ENCODE results near the gene GALNT10.

GALNT10 gene

GRCh38 chr5:154316223-154316935, 125.8 kb downstream of the GALNT10 start:
- H3K9me3 ChIP-seq (replicated peaks in 1 of 11): no peaks in the 10 kb centered on the region
- H4K20me1 ChIP-seq: peaks cover 0 to 3% (median 0%) of the 10 kb centered on the region in 11 experiments; a peak in 1 of 22 replicates
- H3K4me1 ChIP-seq: no peaks in the 10 kb centered on the region
- H3K4me3 ChIP-seq: no peak overlapping the region
- TF ChIP-seq Cebpa-rat (IDR thresholded peaks at IDR 0.05): no peak
- no peaks in the 10 kb centered on the region for H3K27me3 ChIP-seq
- no peak overlapping the region for H3K27ac ChIP-seq
- H3K4me2 ChIP-seq: no peak overlapping the region
- H3K9ac ChIP-seq: no peak overlapping the region
- peaks cover 0 to 21% (median 0%) of the 10 kb centered on the region in 11 experiments; a peak in 5 of 22 replicates for H3K36me3 ChIP-seq

DNA sequence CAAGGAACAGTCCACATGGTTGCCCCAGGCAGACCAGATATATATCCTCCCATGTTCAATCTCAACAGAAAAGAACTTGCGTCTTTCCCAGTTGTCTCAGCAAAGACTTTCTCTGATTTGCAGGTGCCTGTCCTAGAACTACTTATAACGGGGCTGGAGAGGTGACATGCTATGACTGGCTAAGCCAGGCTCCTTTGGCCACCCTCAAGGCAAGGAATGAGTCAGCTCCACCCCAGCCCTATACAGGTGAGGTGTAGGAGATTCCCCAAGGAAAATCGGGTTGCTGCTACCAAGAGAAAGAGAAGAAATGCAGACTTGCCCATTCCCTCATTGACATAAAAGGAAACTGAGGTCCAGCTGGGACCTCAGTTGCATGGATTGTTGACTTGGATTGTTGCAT, 127.4 kb downstream of the GALNT10 start:
- H3K4me2 ChIP-seq: no peak overlapping the region
- no peak overlapping the region for H3K4me3 ChIP-seq
- no peak overlapping the region for H3K9ac ChIP-seq
- peaks cover 0 to 21% (median 0%) of the 10 kb centered on the region in 11 experiments; a peak in 5 of 22 replicates for H3K36me3 ChIP-seq
- no peak for TF ChIP-seq Cebpa-rat (IDR thresholded peaks at IDR 0.05)
- H3K27ac ChIP-seq: no peak overlapping the region
- no peaks in the 10 kb centered on the region for H3K27me3 ChIP-seq
- no peaks in the 10 kb centered on the region for H3K9me3 ChIP-seq (replicated peaks in 1 of 11)
- H4K20me1 ChIP-seq: peaks cover 0 to 3% (median 0%) of the 10 kb centered on the region in 11 experiments; a peak in 1 of 22 replicates
- H3K4me1 ChIP-seq: no peaks in the 10 kb centered on the region

DNA sequence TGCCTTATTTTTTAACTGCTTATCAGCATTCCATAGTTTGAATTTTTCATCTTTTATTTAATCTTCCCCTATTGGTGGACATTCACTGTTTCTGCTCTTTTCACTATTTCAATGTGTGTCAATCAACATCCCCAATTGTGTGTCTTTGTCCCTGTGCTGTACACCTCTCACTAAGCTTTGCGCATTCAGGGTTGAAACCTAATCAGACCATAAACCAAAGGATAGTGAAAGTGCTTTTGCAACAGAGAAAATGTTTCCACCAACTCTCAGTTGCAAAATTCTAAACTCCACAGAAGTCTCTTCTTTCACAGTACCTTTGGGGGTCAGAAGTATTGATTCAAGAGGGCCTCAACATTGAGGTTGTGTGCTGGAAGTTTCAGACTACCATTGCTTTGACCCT, 128.2 kb downstream of the GALNT10 start:
- TF ChIP-seq Cebpa-rat (IDR thresholded peaks at IDR 0.05): no peak

DNA sequence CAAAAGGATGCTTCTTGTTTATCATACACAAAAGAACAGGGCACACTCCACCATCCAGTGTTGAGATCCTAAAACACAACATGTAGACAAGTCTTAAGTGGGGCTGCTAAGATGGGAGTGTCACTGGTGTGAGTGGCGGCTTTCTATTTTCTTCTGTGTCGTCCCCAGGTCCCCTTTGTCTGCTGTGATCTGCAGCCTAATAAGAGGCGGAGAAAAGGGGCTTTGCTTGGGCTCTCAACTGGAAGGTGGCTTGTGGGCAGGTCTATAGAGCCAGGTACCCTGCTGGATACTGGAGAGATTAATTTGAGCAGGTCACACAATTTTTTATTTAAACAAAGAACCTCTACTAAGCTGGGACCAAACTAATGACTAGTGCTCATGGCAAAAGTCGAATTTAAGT, 129.2 kb downstream of the GALNT10 start:
- Histone ChIP-seq H3K4me1 (no peaks in the 10 kb centered on the region), H3K27ac (no peak overlapping the region), H3K4me2 (no peak overlapping the region), H3K4me3 (no peak overlapping the region), H4K20me1 (peaks cover 0 to 3% (median 0%) of the 10 kb centered on the region in 11 experiments; a peak in 1 of 22 replicates), H3K27me3 (no peaks in the 10 kb centered on the region), H3K9me3 (replicated peaks in 1 of 11) (no peaks in the 10 kb centered on the region), H3K9ac (no peak overlapping the region), H3K36me3 (peaks cover 0 to 33% (median 0%) of the 10 kb centered on the region in 11 experiments; a peak in 6 of 22 replicates)
- TF ChIP-seq Cebpa-rat (IDR thresholded peaks at IDR 0.05): no peak

More for the DNA sequence above, 128.2 kb downstream of the GALNT10 start:
- H3K27me3 ChIP-seq: no peaks in the 10 kb centered on the region
- no peak overlapping the region for H3K4me3 ChIP-seq
- H3K4me1 ChIP-seq: no peaks in the 10 kb centered on the region
- H3K9me3 ChIP-seq (replicated peaks in 1 of 11): no peaks in the 10 kb centered on the region
- H3K27ac ChIP-seq: no peak overlapping the region
- no peak overlapping the region for H3K4me2 ChIP-seq
- peaks cover 0 to 27% (median 0%) of the 10 kb centered on the region in 11 experiments; a peak in 5 of 22 replicates for H3K36me3 ChIP-seq
- H4K20me1 ChIP-seq: peaks cover 0 to 3% (median 0%) of the 10 kb centered on the region in 11 experiments; a peak in 1 of 22 replicates
- no peak overlapping the region for H3K9ac ChIP-seq

DNA sequence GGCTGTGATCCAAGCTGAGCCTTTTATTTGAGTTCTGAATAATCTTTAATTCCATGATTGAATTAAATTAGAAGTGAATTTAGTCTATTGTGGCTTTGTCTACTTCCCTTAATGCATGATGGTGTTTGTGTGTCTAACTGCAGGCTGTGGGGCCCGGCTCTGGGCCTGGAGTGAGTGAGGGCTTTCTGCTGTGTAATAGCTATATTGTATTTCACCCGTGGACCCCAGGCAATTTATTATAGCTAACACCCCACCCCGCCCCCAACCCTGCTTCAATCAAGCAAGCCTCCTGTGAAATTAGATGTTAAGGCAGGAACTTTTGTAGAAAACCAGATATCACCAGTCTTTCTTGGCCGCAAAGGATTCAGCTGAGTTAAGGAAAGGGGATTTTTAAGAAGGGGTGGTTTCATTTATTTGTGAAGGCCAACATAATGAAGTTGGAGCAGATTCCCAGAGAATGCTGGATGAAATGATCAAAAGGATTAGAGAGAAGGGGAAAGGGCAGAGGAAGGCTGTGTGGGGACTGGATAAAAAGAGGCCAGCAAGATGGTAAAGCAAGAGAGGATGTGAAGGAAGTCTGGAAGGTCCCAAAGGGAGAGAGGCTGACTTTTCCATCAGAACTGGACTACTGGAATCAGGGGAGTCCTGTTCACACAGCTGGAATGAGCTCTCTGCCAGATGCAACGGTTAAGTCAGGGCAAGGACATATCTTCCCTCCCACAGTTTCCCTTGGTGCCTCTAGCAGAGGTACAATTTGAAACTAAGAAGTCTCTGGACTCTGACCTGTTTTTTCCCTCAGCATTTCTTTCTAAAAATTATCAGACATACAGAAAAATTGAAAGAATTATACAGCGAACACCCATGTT, 129.9 kb downstream of the GALNT10 start:
- TF ChIP-seq Cebpa-rat (IDR thresholded peaks at IDR 0.05): no peak
- no peaks in the 10 kb centered on the region for H3K9me3 ChIP-seq (replicated peaks in 1 of 11)
- H4K20me1 ChIP-seq: peaks cover 0 to 3% (median 0%) of the 10 kb centered on the region in 11 experiments; a peak in 1 of 22 replicates
- no peak overlapping the region for H3K4me3 ChIP-seq
- no peak overlapping the region for H3K4me2 ChIP-seq
- no peaks in the 10 kb centered on the region for H3K4me1 ChIP-seq
- H3K36me3 ChIP-seq: peaks cover 0 to 32% (median 0%) of the 10 kb centered on the region in 11 experiments; a peak in 6 of 22 replicates
- H3K27ac ChIP-seq: no peak overlapping the region
- H3K27me3 ChIP-seq: no peaks in the 10 kb centered on the region
- H3K9ac ChIP-seq: no peak overlapping the region

DNA sequence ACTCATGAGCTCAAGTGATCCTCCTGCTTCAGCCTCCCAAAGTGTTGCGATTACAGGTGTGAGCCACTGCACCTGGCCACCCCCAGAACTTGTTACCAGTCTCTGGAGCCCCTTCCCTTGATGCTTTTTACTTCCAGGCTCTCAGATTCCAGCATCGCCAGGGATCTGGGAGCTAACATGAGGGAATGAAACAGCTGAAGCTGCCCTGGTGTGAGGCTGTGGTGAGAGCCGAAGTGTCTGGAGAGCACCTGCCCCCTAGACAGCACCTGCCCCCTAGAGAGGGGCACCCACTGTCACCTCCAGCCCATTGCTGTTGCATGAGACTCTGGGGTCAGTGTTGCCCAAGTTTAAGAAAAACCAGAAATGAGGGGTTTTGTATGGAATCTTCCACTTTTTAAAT, 131.0 kb downstream of the GALNT10 start:
- Histone ChIP-seq H3K27ac (no peak overlapping the region), H3K4me1 (no peaks in the 10 kb centered on the region)
- TF ChIP-seq Cebpa-rat (IDR thresholded peaks at IDR 0.05): no peak

DNA sequence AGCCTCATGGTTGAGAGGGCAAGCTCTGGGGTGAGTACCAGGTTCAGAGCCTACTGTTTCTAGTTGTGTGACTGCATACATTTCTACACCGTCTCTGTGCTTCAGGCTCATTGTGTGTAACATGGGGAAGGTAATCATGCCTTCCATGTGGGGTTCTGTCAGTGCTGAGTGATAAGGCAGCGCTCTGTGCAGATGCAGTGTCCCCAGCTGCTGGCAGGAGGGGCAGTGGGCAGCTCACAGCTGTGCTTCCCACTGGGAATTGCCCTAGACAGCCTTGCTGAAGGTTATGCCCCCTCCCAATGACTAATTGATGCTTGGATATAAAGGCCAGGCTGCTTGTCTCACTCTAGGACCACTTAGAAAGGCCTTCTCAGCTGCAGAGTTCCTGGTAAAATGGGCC, 133.5 kb downstream of the GALNT10 start:
- no peak overlapping the region for H3K4me2 ChIP-seq
- H3K4me1 ChIP-seq: no peaks in the 10 kb centered on the region
- H3K27ac ChIP-seq: no peak overlapping the region
- H3K9me3 ChIP-seq (replicated peaks in 1 of 11): no peaks in the 10 kb centered on the region
- no peak for TF ChIP-seq Cebpa-rat (IDR thresholded peaks at IDR 0.05)
- no peaks in the 10 kb centered on the region for H3K27me3 ChIP-seq
- no peak overlapping the region for H3K9ac ChIP-seq
- peaks cover 0 to 23% (median 0%) of the 10 kb centered on the region in 11 experiments; a peak in 4 of 22 replicates for H3K36me3 ChIP-seq
- peaks cover 0 to 3% (median 0%) of the 10 kb centered on the region in 11 experiments; a peak in 1 of 22 replicates for H4K20me1 ChIP-seq
- H3K4me3 ChIP-seq: no peak overlapping the region

More for the DNA sequence above, 131.0 kb downstream of the GALNT10 start:
- no peak overlapping the region for H3K9ac ChIP-seq
- H3K36me3 ChIP-seq: peaks cover 0 to 27% (median 0%) of the 10 kb centered on the region in 11 experiments; a peak in 5 of 22 replicates
- H3K27me3 ChIP-seq: no peaks in the 10 kb centered on the region
- H3K4me3 ChIP-seq: no peak overlapping the region
- no peak overlapping the region for H3K4me2 ChIP-seq
- H4K20me1 ChIP-seq: peaks cover 0 to 3% (median 0%) of the 10 kb centered on the region in 11 experiments; a peak in 1 of 22 replicates
- H3K9me3 ChIP-seq (replicated peaks in 1 of 11): no peaks in the 10 kb centered on the region

DNA sequence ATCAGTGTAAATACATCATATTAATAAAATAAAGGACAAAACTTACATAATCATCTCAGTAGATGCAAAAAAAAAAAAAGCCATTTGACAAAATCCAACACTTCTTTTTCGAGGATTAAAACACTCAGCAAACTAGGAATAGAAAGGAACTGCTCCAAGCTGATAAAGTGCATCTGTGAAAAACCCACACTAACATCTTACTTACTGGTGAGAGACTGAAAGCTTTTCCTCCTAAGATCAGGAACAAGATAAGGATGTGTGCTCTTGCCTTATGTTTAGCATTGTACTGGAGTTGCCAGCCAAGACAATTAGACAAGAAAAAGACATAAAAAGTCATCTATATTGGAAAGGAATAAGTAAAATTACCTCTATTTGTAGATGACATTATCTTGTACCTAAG, 135.0 kb downstream of the GALNT10 start:
- Histone ChIP-seq H3K9ac (no peak overlapping the region), H3K27ac (no peak overlapping the region), H3K27me3 (no peaks in the 10 kb centered on the region), H4K20me1 (peaks cover 0 to 2% (median 0%) of the 10 kb centered on the region in 11 experiments; a peak in 1 of 22 replicates), H3K4me3 (no peak overlapping the region), H3K9me3 (replicated peaks in 1 of 11) (no peaks in the 10 kb centered on the region), H3K4me1 (no peaks in the 10 kb centered on the region), H3K4me2 (no peak overlapping the region), H3K36me3 (peaks cover 0 to 28% (median 0%) of the 10 kb centered on the region in 11 experiments; a peak in 7 of 22 replicates)
- no peak for TF ChIP-seq Cebpa-rat (IDR thresholded peaks at IDR 0.05)

- Histone ChIP-seq H3K36me3 (peaks cover 0 to 49% (median 0%) of the 10 kb centered on the region in 11 experiments; a peak in 8 of 22 replicates), H3K4me2 (no peak overlapping the region), H3K27me3 (no peaks in the 10 kb centered on the region), H3K27ac (no peak overlapping the region), H4K20me1 (0 out of 22 replicates have a peak, but pooled peaks cover 0 to 7% (median 0%) of the 10 kb centered on the region in 11 experiments), H3K9ac (no peak overlapping the region), H3K4me1 (no peaks in the 10 kb centered on the region), H3K9me3 (replicated peaks in 1 of 11) (no peaks in the 10 kb centered on the region), H3K4me3 (no peak overlapping the region)
- TF ChIP-seq Cebpa-rat (IDR thresholded peaks at IDR 0.05): no peak
Measured at GRCh38 chr5:154329062-154329461, 138.5 kb downstream of the GALNT10 start.
